ENCODE measurements around the gene CROCC. TPM values are rescaled to one million over a fixed set of nuclear protein-coding genes. Genes with fewer than 3 reads are reported as not detected.
A peak's percentile ranks its signal among the peaks of the same experiment; 100 is the strongest.

CROCC gene
- total RNA-seq, 3 donors from 2014 or later, result 15.5 to 43.9 (median 24.7) TPM

DNA sequence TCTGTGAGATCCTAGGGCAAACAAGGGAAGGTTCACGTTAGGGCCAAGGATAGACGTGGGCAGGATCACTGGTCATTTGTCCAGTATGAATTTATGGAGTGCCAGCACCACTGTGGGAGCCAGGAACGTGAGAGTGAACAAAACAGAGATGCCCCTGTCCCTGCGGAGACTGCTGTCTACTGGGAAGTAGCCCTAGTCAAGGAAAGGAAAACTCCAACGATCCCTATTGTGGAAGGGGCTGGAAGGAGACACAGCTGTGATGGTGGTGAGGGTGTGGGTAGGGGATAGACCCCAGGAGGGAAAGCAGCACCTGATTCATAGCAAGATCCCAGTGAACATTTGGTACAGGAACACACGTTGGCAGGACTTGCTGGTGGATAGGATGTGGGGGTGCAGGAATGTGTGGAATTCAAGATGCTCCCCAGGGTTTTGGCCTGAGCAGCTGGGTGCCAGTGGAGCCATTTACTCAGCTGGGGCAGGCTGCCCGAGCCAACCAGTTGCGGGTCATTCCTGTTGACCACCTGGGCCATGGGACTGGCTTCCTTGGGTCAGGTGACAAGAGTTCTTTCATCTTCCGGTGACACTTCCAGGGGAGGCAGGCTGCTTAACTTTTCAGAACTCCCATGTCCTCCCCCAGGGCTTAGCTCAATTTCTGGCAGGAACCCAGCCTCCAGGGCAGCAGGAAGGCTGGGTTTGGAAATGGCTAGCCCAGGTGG lies 91.2 kb downstream of the CROCC start:
- intact Hi-C loops (cut with DNase I; ENCODE audit: low total_unique reads), result no loop called here
- peak overlapping the region; percentile 27 to 42 for H3K27ac ChIP-seq
- no peaks in the 10 kb centered on the region for H3K9me3 ChIP-seq
- peak overlapping the region in 1 of 3 donors; percentile 97 for H3K4me3 ChIP-seq
- DNase-seq (ENCODE audit: low spot score in 2 of 2), result peak in 1 of 2 donors; percentile 78
- no peaks in the 10 kb centered on the region for H3K27me3 ChIP-seq
- TF ChIP-seq POLR2A (IDR thresholded peaks at IDR 0.05), result no peak
- TF ChIP-seq, protein P1, sequence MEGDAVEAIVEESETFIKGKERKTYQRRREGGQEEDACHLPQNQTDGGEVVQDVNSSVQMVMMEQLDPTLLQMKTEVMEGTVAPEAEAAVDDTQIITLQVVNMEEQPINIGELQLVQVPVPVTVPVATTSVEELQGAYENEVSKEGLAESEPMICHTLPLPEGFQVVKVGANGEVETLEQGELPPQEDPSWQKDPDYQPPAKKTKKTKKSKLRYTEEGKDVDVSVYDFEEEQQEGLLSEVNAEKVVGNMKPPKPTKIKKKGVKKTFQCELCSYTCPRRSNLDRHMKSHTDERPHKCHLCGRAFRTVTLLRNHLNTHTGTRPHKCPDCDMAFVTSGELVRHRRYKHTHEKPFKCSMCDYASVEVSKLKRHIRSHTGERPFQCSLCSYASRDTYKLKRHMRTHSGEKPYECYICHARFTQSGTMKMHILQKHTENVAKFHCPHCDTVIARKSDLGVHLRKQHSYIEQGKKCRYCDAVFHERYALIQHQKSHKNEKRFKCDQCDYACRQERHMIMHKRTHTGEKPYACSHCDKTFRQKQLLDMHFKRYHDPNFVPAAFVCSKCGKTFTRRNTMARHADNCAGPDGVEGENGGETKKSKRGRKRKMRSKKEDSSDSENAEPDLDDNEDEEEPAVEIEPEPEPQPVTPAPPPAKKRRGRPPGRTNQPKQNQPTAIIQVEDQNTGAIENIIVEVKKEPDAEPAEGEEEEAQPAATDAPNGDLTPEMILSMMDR (IDR thresholded peaks at IDR 0.05), result no peak
- no peak for TF ChIP-seq POLR2AphosphoS5 (IDR thresholded peaks at IDR 0.05)
- peaks cover 12 to 20% of the 10 kb centered on the region in 2 donors for H3K4me1 ChIP-seq
- H3K36me3 ChIP-seq, result no peaks in the 10 kb centered on the region

DNA sequence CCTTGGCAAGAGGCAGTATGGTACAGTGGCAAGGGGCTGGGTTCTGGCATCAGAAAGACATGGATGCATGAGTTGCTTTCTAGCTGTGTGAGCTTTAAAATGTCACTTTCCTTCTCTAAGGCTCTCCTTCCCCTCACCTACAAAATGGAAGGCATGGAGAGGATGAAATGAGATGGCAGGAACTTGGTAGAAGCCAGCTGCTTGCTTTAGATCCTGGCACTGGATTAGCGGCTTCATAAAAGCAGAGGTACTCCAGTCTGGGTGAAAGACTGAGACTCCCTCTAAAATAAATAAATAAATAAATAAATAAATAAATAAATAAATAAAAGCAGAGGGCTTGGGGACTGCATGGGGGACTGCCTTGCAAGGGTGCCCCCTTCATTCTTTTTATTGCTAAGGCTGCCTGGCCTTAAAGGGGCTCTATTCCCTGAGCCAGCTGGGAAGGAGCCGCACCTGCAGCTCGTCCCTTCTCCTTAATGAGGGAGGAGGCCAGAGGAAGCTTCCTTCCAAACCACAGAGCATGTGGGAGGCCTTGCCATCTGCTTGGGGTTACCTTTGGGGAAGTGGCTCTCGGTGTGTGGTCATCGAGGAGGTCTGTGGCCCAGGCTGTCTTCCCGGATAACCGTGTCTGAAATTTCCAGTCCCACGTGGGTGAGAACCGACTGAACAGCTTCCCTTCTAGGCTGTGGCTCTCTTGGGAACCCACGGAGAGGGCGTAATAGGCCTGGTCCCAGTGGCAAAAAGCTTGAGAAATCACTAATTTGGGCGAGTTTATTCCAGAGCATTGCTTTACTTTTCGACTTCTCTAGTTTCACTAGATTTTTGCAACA lies 92.0 kb downstream of the CROCC start:
- peaks cover 12 to 20% of the 10 kb centered on the region in 2 donors for H3K4me1 ChIP-seq
- no peak overlapping the region for H3K4me3 ChIP-seq
- no peaks in the 10 kb centered on the region for H3K27me3 ChIP-seq
- TF ChIP-seq POLR2AphosphoS5 (IDR thresholded peaks at IDR 0.05), result no peak
- TF ChIP-seq POLR2A (IDR thresholded peaks at IDR 0.05), result no peak
- TF ChIP-seq, protein P1 (IDR thresholded peaks at IDR 0.05), result no peak
- H3K36me3 ChIP-seq, result peaks cover 4% of the 10 kb centered on the region
- DNase-seq (ENCODE audit: low spot score in 2 of 2), result no peak
- peak overlapping the region; percentile 27 to 42 for H3K27ac ChIP-seq
- H3K9me3 ChIP-seq, result no peaks in the 10 kb centered on the region
- intact Hi-C loops (cut with DNase I; ENCODE audit: low total_unique reads), result no loop called here

DNA sequence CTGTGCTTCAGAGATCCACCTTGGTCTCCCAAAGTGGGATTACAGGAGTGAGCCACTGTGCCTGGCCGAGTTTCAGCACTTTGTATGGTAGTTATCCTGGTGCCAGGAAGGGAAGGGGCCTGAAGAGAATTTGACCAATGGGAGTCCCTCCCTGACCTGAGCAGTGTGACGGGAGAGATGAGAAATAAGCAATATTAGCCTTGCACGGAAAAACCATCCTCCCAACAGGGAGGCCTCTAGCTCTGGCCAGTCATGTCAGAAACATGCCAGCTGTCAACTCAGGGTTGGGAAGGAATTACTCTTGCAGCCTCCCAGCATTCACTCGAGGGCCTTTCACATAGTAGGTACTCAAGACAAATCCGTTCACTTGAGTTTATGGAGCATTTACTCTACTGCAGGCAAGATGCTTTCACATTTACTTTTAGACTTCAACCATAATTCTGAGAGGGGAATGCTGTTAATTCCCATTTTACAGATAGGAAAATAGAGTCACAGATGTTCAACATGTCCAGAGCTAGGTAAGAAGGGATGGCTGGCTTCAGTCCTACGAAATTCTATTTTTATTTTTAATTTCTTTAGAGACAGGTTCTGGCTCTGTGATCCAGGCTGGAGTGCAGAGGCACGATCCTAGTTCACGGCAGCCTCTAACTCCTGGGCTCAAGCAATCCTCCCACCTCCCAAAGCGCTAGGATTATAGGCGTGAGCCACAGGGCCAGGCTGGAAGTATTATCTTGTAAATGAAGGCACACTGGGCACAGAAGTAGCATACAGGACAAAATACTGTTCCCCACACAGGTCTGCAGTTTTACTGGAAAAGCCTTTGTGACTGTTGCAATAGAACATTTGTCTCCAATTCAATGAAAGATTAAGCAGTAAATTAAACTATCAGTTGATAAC lies 93.2 kb downstream of the CROCC start:
- H3K27me3 ChIP-seq, result no peaks in the 10 kb centered on the region
- intact Hi-C loops (cut with DNase I; ENCODE audit: low total_unique reads), result no loop called here
- TF ChIP-seq POLR2A (IDR thresholded peaks at IDR 0.05), result no peak
- no peak for TF ChIP-seq POLR2AphosphoS5 (IDR thresholded peaks at IDR 0.05)
- TF ChIP-seq, protein P1 (IDR thresholded peaks at IDR 0.05), result no peak
- no peak overlapping the region for H3K4me3 ChIP-seq
- H3K4me1 ChIP-seq, result peaks cover 12 to 20% of the 10 kb centered on the region in 2 donors
- no peak for DNase-seq (ENCODE audit: low spot score in 2 of 2)
- no peaks in the 10 kb centered on the region for H3K9me3 ChIP-seq
- peaks cover 6% of the 10 kb centered on the region for H3K36me3 ChIP-seq
- H3K27ac ChIP-seq, result no peak overlapping the region

DNA sequence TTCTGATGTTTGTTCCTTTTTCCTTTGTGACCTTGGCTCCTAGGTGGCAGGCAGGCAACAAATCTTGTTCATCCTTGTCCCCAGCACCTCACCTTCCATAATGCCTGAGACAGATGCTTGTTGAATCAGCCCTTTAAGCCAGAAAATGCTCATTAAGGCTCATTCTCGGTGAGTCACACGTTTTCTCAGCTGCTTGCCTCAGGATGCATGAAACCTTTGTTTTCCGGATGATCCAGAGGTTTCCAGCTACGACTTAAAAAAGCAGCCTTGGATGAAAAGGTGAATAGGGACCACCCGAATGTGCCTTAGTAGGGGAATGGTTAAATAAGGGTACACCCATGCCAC lies 94.6 kb downstream of the CROCC start:
- TF ChIP-seq, protein P1 (IDR thresholded peaks at IDR 0.05), result no peak
- TF ChIP-seq POLR2AphosphoS5 (IDR thresholded peaks at IDR 0.05), result no peak
- TF ChIP-seq POLR2A (IDR thresholded peaks at IDR 0.05), result no peak
- DNase-seq (ENCODE audit: low spot score in 2 of 2), result no peak
- Histone ChIP-seq H3K27me3 (no peaks in the 10 kb centered on the region), H3K9me3 (no peaks in the 10 kb centered on the region), H3K27ac (no peak overlapping the region), H3K36me3 (peaks cover 6% of the 10 kb centered on the region), H3K4me3 (no peak overlapping the region), H3K4me1 (peaks cover 4 to 8% of the 10 kb centered on the region in 2 donors)
- intact Hi-C loops (cut with DNase I; ENCODE audit: low total_unique reads), result no loop called here
